Vagina (tissue), 2 donors: ENCODE results near the gene HNRNPA2B1. TPM values are rescaled to one million over a fixed set of nuclear protein-coding genes. Genes with fewer than 3 reads are reported as not detected.

Experiments used
- DNase-seq, 2 donors: peaks; one replicate each; pipeline ENCODE4 v3.0.0-alpha.2; 2017; ENCODE audit errors: extremely low spot score in 2 of 2
- H3K27ac ChIP-seq: fragments of 200-600 bp; sonication (generic); one replicate; pipeline ENCODE4 v1.5.1; 2019
- H3K27me3 ChIP-seq: fragments of 200-600 bp; sonication (generic); one replicate; pipeline ENCODE4 v1.5.1; 2019
- H3K36me3 ChIP-seq, 2 donors: fragments of 200-600 bp; sonication (generic); one replicate each; pipeline ENCODE4 v1.5.1; 2017 to 2019
- H3K4me1 ChIP-seq: fragments of 200-600 bp; sonication (generic); one replicate; pipeline ENCODE4 v1.5.1; 2019
- H3K4me3 ChIP-seq, 2 donors: fragments of 200-600 bp; sonication (generic); 1 replicate in 1 of 2; 2 replicates in 1 of 2; pipeline ENCODE4 v1.5.1; 2016 to 2019
- H3K9me3 ChIP-seq: fragments of 200-600 bp; sonication (generic); one replicate; pipeline ENCODE4 v1.5.1; 2019
- CTCF ChIP-seq, 3 experiments: fragments of 450-650 bp in 2 of 3; fragments of 200-600 bp in 1 of 3; sonication (generic) in 1 of 3; IDR thresholded peaks; one replicate each; pipeline ENCODE4 v1.5.1; 2017 to 2019; ENCODE audit warnings: antibody characterized with exemption in 3 of 3, mild to moderate bottlenecking in 2 of 3, moderate library complexity in 2 of 3
- POLR2A ChIP-seq, 2 donors: fragments of 450-650 bp; IDR thresholded peaks; one replicate each; pipeline ENCODE4 v1.6.1; 2017; ENCODE audit warnings: antibody characterized with exemption in 2 of 2, mild to moderate bottlenecking in 2 of 2, moderate library complexity in 2 of 2
- POLR2AphosphoS5 ChIP-seq, 2 donors: sonication (generic); formaldehyde crosslinking; IDR thresholded peaks; one replicate each; pipeline ENCODE4 v1.9.0; 2017; ENCODE audit warnings: antibody characterized with exemption in 2 of 2, mild to moderate bottlenecking in 2 of 2, low read depth in 1 of 2; ENCODE audit not compliant: insufficient read depth in 1 of 2
- intact Hi-C: fragments of 100-400 bp; cut with DNase I; formaldehyde crosslinking; loops from one replicate; pipeline ENCODE4 v1.15.1; 2023
- total RNA-seq: library from RNA; depleted of rRNA; stranded (reverse); fragments of >200 nt; gene quantifications from one replicate; pipeline ENCODE4 v1.2.3, GENCODE V29; 2016

Gene HNRNPA2B1
- total RNA-seq, 1 donor from 2014 or later: 222 TPM

GRCh38 chr7:26144184-26145080, 56.1 kb downstream of the HNRNPA2B1 start:
- Histone ChIP-seq H3K36me3 (no peaks in the 10 kb centered on the region), H3K27me3 (no peaks in the 10 kb centered on the region), H3K27ac (no peak overlapping the region), H3K4me3 (no peak overlapping the region), H3K4me1 (no peaks in the 10 kb centered on the region), H3K9me3 (no peaks in the 10 kb centered on the region)
- intact Hi-C loops: no loop called here
- DNase-seq: no peak
- TF ChIP-seq POLR2AphosphoS5 (IDR thresholded peaks at IDR 0.05; ENCODE audit: insufficient read depth in 1 of 2, low read depth in 1 of 2) (no peak), CTCF (IDR thresholded peaks at IDR 0.05) (no peak), POLR2A (IDR thresholded peaks at IDR 0.05) (no peak)

- Histone ChIP-seq H3K9me3 (no peaks in the 10 kb centered on the region), H3K4me1 (no peaks in the 10 kb centered on the region), H3K27ac (no peak overlapping the region), H3K27me3 (no peaks in the 10 kb centered on the region), H3K36me3 (no peaks in the 10 kb centered on the region), H3K4me3 (no peak overlapping the region)
- intact Hi-C loops: no loop called here
- TF ChIP-seq CTCF (IDR thresholded peaks at IDR 0.05) (no peak), POLR2AphosphoS5 (IDR thresholded peaks at IDR 0.05; ENCODE audit: insufficient read depth in 1 of 2, low read depth in 1 of 2) (no peak), POLR2A (IDR thresholded peaks at IDR 0.05) (no peak)
- DNase-seq: no peak
Observed at GRCh38 chr7:26143298-26144048, 57.1 kb downstream of the HNRNPA2B1 start.

DNA sequence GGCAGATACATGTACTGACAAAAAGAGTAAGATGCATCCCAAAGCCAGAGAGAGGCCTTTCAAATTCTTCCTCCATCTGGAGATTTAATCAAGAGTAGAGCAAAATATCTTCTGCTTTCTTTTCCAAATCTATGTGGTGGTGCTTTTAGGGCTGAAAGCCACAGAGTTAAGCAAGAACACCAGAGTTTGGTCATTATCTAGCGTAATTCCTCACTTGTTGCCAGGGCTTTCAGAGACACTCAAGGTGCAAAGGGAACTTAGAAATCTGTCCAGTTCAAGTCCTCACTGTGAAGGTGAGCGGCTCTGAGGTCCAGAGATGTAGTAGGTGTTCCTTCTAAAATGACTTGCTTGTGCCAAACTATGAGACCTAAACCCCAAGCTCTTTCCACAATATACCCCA, 59.5 kb downstream of the HNRNPA2B1 start:
- intact Hi-C loops: no loop called here
- Histone ChIP-seq H3K27ac (no peak overlapping the region), H3K9me3 (no peaks in the 10 kb centered on the region), H3K36me3 (no peaks in the 10 kb centered on the region), H3K4me3 (no peak overlapping the region), H3K27me3 (no peaks in the 10 kb centered on the region), H3K4me1 (no peaks in the 10 kb centered on the region)
- no peak for DNase-seq
- TF ChIP-seq POLR2AphosphoS5 (IDR thresholded peaks at IDR 0.05; ENCODE audit: insufficient read depth in 1 of 2, low read depth in 1 of 2) (no peak), POLR2A (IDR thresholded peaks at IDR 0.05) (no peak), CTCF (IDR thresholded peaks at IDR 0.05) (no peak)

- H3K27ac ChIP-seq: no peak overlapping the region
- no peak for TF ChIP-seq POLR2A (IDR thresholded peaks at IDR 0.05)
- TF ChIP-seq CTCF (IDR thresholded peaks at IDR 0.05): no peak
- no peak for TF ChIP-seq POLR2AphosphoS5 (IDR thresholded peaks at IDR 0.05; ENCODE audit: insufficient read depth in 1 of 2, low read depth in 1 of 2)
- H3K4me1 ChIP-seq: no peaks in the 10 kb centered on the region
- H3K27me3 ChIP-seq: no peaks in the 10 kb centered on the region
- intact Hi-C loops: no loop called here
- H3K9me3 ChIP-seq: no peaks in the 10 kb centered on the region
- H3K36me3 ChIP-seq: no peaks in the 10 kb centered on the region
- no peak for DNase-seq
- no peak overlapping the region for H3K4me3 ChIP-seq
Observed at GRCh38 chr7:26140380-26140779, 60.2 kb downstream of the HNRNPA2B1 start.

Other genes with a start within 250 kb of the HNRNPA2B1 start
- 5.2 TPM for gene NFE2L3, start 48.5 kb downstream of the HNRNPA2B1 start, total RNA-seq
- 52.1 TPM for gene CBX3, start 999 bp upstream of the HNRNPA2B1 start, total RNA-seq
- gene SNX10, start 91.1 kb upstream of the HNRNPA2B1 start, total RNA-seq: 5.2 TPM